ENCODE results near the gene RELN. TPM values are rescaled to one million over a fixed set of nuclear protein-coding genes. Genes with fewer than 3 reads are reported as not detected.

The RELN gene
- total and polyA plus RNA-seq, 10 donors: 0.03 to 7.6 (median 1.0) TPM

DNA sequence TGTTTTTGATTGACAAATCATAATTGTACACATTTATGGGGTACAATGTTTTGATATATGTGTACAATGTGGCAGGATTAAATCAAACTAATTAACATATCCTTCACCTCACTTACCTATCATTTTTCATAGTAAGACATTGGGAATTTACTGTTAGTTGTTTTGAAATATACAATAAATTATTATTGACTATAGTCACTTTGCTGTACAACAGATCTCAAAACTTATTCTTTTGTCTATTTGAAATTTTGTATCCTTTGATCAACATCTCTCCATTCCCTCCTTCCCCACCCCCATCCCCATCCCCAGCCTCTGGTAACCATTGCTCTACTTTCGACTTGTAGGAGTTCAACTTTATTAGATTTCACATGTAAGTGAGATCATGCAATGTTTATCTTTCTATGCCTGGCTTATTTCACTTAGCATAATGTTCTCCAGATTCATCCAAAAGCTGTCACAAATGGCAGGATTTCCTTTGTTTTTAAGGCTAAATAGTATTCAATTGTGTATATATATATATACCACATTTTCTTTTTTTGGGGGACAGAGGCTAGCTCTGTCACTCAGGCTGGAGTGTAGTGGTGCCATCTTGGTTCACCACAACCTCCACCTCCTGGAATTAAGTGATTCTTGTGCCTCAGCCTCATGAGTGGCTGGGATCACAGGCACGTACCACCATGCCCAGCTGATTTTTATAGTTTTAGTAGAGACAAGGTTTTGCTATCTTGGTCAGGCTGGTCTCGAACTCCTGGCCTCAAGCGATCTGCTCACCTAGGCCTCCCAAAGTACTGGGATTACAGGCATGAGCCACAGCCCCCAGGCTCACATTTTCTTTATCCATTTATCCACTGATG is 520.1 kb downstream of the RELN start:
- no peak for DNase-seq
- H3K4me3 ChIP-seq: no peak overlapping the region
- TF ChIP-seq, protein P1, sequence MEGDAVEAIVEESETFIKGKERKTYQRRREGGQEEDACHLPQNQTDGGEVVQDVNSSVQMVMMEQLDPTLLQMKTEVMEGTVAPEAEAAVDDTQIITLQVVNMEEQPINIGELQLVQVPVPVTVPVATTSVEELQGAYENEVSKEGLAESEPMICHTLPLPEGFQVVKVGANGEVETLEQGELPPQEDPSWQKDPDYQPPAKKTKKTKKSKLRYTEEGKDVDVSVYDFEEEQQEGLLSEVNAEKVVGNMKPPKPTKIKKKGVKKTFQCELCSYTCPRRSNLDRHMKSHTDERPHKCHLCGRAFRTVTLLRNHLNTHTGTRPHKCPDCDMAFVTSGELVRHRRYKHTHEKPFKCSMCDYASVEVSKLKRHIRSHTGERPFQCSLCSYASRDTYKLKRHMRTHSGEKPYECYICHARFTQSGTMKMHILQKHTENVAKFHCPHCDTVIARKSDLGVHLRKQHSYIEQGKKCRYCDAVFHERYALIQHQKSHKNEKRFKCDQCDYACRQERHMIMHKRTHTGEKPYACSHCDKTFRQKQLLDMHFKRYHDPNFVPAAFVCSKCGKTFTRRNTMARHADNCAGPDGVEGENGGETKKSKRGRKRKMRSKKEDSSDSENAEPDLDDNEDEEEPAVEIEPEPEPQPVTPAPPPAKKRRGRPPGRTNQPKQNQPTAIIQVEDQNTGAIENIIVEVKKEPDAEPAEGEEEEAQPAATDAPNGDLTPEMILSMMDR (IDR thresholded peaks at IDR 0.05 in 8 of 11, conservative IDR thresholded peaks at IDR 0.05 in 3 of 11): no peak
- TF ChIP-seq POLR2AphosphoS5 (IDR thresholded peaks at IDR 0.05) (no peak), POLR2A (IDR thresholded peaks at IDR 0.05) (no peak)
- intact Hi-C loops (cut with DNase I; ENCODE audit: low total_unique reads): no loop called here
- H3K36me3 ChIP-seq: no peaks in the 10 kb centered on the region
- no peaks in the 10 kb centered on the region for H3K9me3 ChIP-seq
- WGBS, 5 donors: 81 to 95% (median 89%) methylated on average over 4 of the region's 4 CpGs
- H3K4me1 ChIP-seq: no peaks in the 10 kb centered on the region
- peaks cover 0 to 45% (median 0%) of the 10 kb centered on the region in 7 donors for H3K27me3 ChIP-seq (replicated peaks in 1 of 7)
- H3K27ac ChIP-seq: no peak overlapping the region

- no peaks in the 10 kb centered on the region for H3K4me1 ChIP-seq
- intact Hi-C loops (cut with DNase I; ENCODE audit: low total_unique reads): no loop called here
- H3K4me3 ChIP-seq: no peak overlapping the region
- no peak for DNase-seq
- peaks cover 0 to 50% (median 0%) of the 10 kb centered on the region in 7 donors for H3K27me3 ChIP-seq (replicated peaks in 1 of 7)
- H3K36me3 ChIP-seq: no peaks in the 10 kb centered on the region
- no peaks in the 10 kb centered on the region for H3K9me3 ChIP-seq
- TF ChIP-seq POLR2AphosphoS5 (IDR thresholded peaks at IDR 0.05) (no peak), POLR2A (IDR thresholded peaks at IDR 0.05) (no peak)
- TF ChIP-seq, protein P1 (IDR thresholded peaks at IDR 0.05 in 8 of 11, conservative IDR thresholded peaks at IDR 0.05 in 3 of 11): no peak
- WGBS, 5 donors: 50 to 64% (median 51%) methylated on average over 3 of the region's 3 CpGs
- no peak overlapping the region for H3K27ac ChIP-seq
Observed at GRCh38 chr7:103466814-103467213, 522.6 kb downstream of the RELN start.

GRCh38 chr7:103462358-103462757 is 527.1 kb downstream of the RELN start:
- DNase-seq: no peak
- intact Hi-C loops (cut with DNase I; ENCODE audit: low total_unique reads): no loop called here
- H3K4me1 ChIP-seq: no peaks in the 10 kb centered on the region
- H3K9me3 ChIP-seq: no peaks in the 10 kb centered on the region
- TF ChIP-seq, protein P1 (IDR thresholded peaks at IDR 0.05 in 8 of 11, conservative IDR thresholded peaks at IDR 0.05 in 3 of 11): no peak
- no peak for TF ChIP-seq POLR2AphosphoS5 (IDR thresholded peaks at IDR 0.05)
- no peak for TF ChIP-seq POLR2A (IDR thresholded peaks at IDR 0.05)
- 86 to 92% (median 88%) methylated on average over 2 to 7 of the region's 7 CpGs for WGBS, 5 donors
- H3K27me3 ChIP-seq (replicated peaks in 1 of 7): peaks cover 0 to 27% (median 0%) of the 10 kb centered on the region in 7 donors
- no peak overlapping the region for H3K4me3 ChIP-seq
- no peaks in the 10 kb centered on the region for H3K36me3 ChIP-seq
- H3K27ac ChIP-seq: no peak overlapping the region

Measured in spleen (tissue), 11 donors.